Calu3 (cell line): ENCODE measurements around the gene CEP170B. TPM values are rescaled to one million over a fixed set of nuclear protein-coding genes. Genes with fewer than 3 reads are reported as not detected.
"Not testable (repeated sequence)": the region's sequence is repeated elsewhere in the genome, so short reads cannot be mapped to it uniquely, and the experiment has no call there.

Experiments
- BruUV-seq: library from RNA; stranded (reverse); fragments of 400-500 nt; replicated peaks from 2 replicates; lab custom pipeline; 2021; lab: Mats Ljungman, UMichigan
- CTCF ChIA-PET: fragments of 300-600 bp; sonication (Branson Sonifier 250); formaldehyde crosslinking; loops from one replicate; lab custom pipeline; 2022; ENCODE audit warnings: antibody characterized with exemption; lab: Charles Lee
- DNase-seq: peaks from one replicate; pipeline ENCODE4 v3.0.0; 2022
- H3K27ac Mint-ChIP-seq: one replicate; pipeline ENCODE4 v1.8.0; 2022; ENCODE audit warnings: mixed read lengths; ENCODE audit not compliant: unreplicated experiment
- H3K27me3 Mint-ChIP-seq: one replicate; pipeline ENCODE4 v1.8.0; 2022; ENCODE audit warnings: mixed read lengths; ENCODE audit not compliant: unreplicated experiment
- H3K36me3 Mint-ChIP-seq: one replicate; pipeline ENCODE4 v1.8.0; 2022; ENCODE audit warnings: mild to moderate bottlenecking, moderate library complexity, mixed read lengths; ENCODE audit not compliant: insufficient read depth, unreplicated experiment
- H3K4me1 Mint-ChIP-seq: one replicate; pipeline ENCODE4 v1.8.0; 2022; ENCODE audit warnings: mild to moderate bottlenecking, low read depth, mixed read lengths; ENCODE audit not compliant: unreplicated experiment
- H3K4me3 Mint-ChIP-seq: one replicate; pipeline ENCODE4 v1.8.0; 2022; ENCODE audit warnings: mild to moderate bottlenecking, low read depth, moderate library complexity, mixed read lengths; ENCODE audit not compliant: unreplicated experiment
- H3K9me3 Mint-ChIP-seq: one replicate; pipeline ENCODE4 v1.8.0; 2022; ENCODE audit warnings: low read depth, mixed read lengths; ENCODE audit not compliant: unreplicated experiment
- CTCF ChIP-seq: fragments of 200-600 bp; IDR thresholded peaks from one replicate; pipeline ENCODE4 v1.8.0; 2022; ENCODE audit warnings: antibody characterized with exemption; ENCODE audit not compliant: unreplicated experiment
- intact Hi-C: fragments of 100-400 bp; cut with micrococcal nuclease; formaldehyde crosslinking; loops from one replicate; pipeline ENCODE4 v1.10.0; 2022; ENCODE audit not compliant: unreplicated experiment
- total RNA-seq: library from RNA; stranded (reverse); gene quantifications from 2 replicates; pipeline ENCODE4 v1.2.3, GENCODE V29; 2022

Gene CEP170B
- total RNA-seq, 1 experiment from 2014 or later, result 60.2 TPM

GRCh38 chr14:104899781-104900180 lies 34.7 kb downstream of the CEP170B start:
- Mint-ChIP-seq H3K9me3 (no peaks in the 10 kb centered on the region), H3K27ac (no peak overlapping the region), H3K4me1 (peaks cover 10% of the 10 kb centered on the region), H3K36me3 (peaks cover 25% of the 10 kb centered on the region), H3K4me3 (no peak overlapping the region), H3K27me3 (peaks cover 13% of the 10 kb centered on the region)
- intact Hi-C loops, result loop anchor here (10.0 kb wide), 1 partner anchor 75 kb away; the partner anchor contains the start of gene AHNAK2
- no peak for TF ChIP-seq CTCF
- BruUV-seq, result no TSS peak
- CTCF ChIA-PET, result no interaction called here
- DNase-seq, result no peak

- TF ChIP-seq CTCF, result no peak
- Mint-ChIP-seq H3K4me1 (peaks cover 9% of the 10 kb centered on the region), H3K27ac (no peak overlapping the region), H3K4me3 (no peak overlapping the region), H3K27me3 (peaks cover 13% of the 10 kb centered on the region), H3K36me3 (peaks cover 16% of the 10 kb centered on the region), H3K9me3 (no peaks in the 10 kb centered on the region)
- DNase-seq, result no peak
- intact Hi-C loops, result no loop called here
- CTCF ChIA-PET, result interaction anchor here (0.6 kb wide), 1 partner anchor 36 kb away, joined by 4 read pairs; no protein-coding TSS in a partner anchor
- BruUV-seq, result no TSS peak
Measured at GRCh38 chr14:104900639-104901512, 35.8 kb downstream of the CEP170B start.

GRCh38 chr14:104903990-104904389 lies 38.9 kb downstream of the CEP170B start:
- intact Hi-C loops, result no loop called here
- H3K27ac Mint-ChIP-seq, result no peak overlapping the region
- CTCF ChIA-PET, result no interaction called here
- no peak for DNase-seq
- no peaks in the 10 kb centered on the region for H3K9me3 Mint-ChIP-seq
- H3K36me3 Mint-ChIP-seq, result no peaks in the 10 kb centered on the region
- BruUV-seq, result no TSS peak
- TF ChIP-seq CTCF, result no peak
- no peak overlapping the region for H3K4me3 Mint-ChIP-seq
- H3K4me1 Mint-ChIP-seq, result no peaks in the 10 kb centered on the region
- H3K27me3 Mint-ChIP-seq, result peaks cover 32% of the 10 kb centered on the region

- H3K27ac Mint-ChIP-seq, CTCF ChIA-PET, H3K4me3 Mint-ChIP-seq, BruUV-seq, DNase-seq, H3K9me3 Mint-ChIP-seq, H3K4me1 Mint-ChIP-seq, H3K36me3 Mint-ChIP-seq, intact Hi-C loops: not testable (repeated sequence)
- H3K27me3 Mint-ChIP-seq, result peaks cover 37% of the 10 kb centered on the region
Measured at GRCh38 chr14:104904650-104905578, 39.8 kb downstream of the CEP170B start.

GRCh38 chr14:104905579-104905933 lies 40.5 kb downstream of the CEP170B start:
- BruUV-seq, H3K27ac Mint-ChIP-seq, CTCF ChIA-PET, H3K36me3 Mint-ChIP-seq, intact Hi-C loops, H3K9me3 Mint-ChIP-seq, H3K4me3 Mint-ChIP-seq, DNase-seq, H3K4me1 Mint-ChIP-seq: not testable (repeated sequence)
- peaks cover 44% of the 10 kb centered on the region for H3K27me3 Mint-ChIP-seq
